ENCODE data around the gene BICC1.
"Not testable (repeated sequence)": the region's sequence is repeated elsewhere in the genome, so short reads cannot be mapped to it uniquely, and the experiment has no call there.

The BICC1 gene

GRCh38 chr10:58837826-58838225 lies 325.2 kb downstream of the BICC1 start:
- DNase-seq: no peak

GRCh38 chr10:58838561-58839208 lies 326.0 kb downstream of the BICC1 start:
- DNase-seq: no peak

- DNase-seq: no peak
Observed at GRCh38 chr10:58839771-58840170, 327.1 kb downstream of the BICC1 start.

GRCh38 chr10:58840840-58841435 lies 328.3 kb downstream of the BICC1 start:
- DNase-seq: no peak

- DNase-seq: no peak
Observed at GRCh38 chr10:58842860-58843376, 330.2 kb downstream of the BICC1 start.

GRCh38 chr10:58843760-58844159 lies 331.1 kb downstream of the BICC1 start:
- no peak for DNase-seq

- no peak for DNase-seq
Observed at GRCh38 chr10:58844680-58845079, 332.0 kb downstream of the BICC1 start.

GRCh38 chr10:58846856-58847255 lies 334.2 kb downstream of the BICC1 start:
- no peak for DNase-seq

GRCh38 chr10:58851606-58852005 lies 338.9 kb downstream of the BICC1 start:
- DNase-seq: no peak

- DNase-seq: no peak
Observed at GRCh38 chr10:58853668-58854067, 341.0 kb downstream of the BICC1 start.

- no peak for DNase-seq
Observed at GRCh38 chr10:58854811-58855210, 342.1 kb downstream of the BICC1 start.

- DNase-seq: no peak
Observed at GRCh38 chr10:58856508-58857240, 344.0 kb downstream of the BICC1 start.

GRCh38 chr10:58857251-58857805 lies 344.7 kb downstream of the BICC1 start:
- DNase-seq: no peak

- DNase-seq: not testable (repeated sequence)
Observed at GRCh38 chr10:58858123-58858522, 345.5 kb downstream of the BICC1 start.

GRCh38 chr10:58859526-58859925 lies 346.9 kb downstream of the BICC1 start:
- no peak for DNase-seq

- DNase-seq: no peak
Observed at GRCh38 chr10:58867683-58868082, 355.0 kb downstream of the BICC1 start.

- DNase-seq: no peak
Observed at GRCh38 chr10:58868736-58869435, 356.2 kb downstream of the BICC1 start.

- DNase-seq: no peak
Observed at GRCh38 chr10:58870070-58870469, 357.4 kb downstream of the BICC1 start.

GRCh38 chr10:58873161-58873560 lies 360.5 kb downstream of the BICC1 start:
- DNase-seq: no peak
